22Rv1 (cell line): ENCODE measurements around the gene SLC39A11.

Experiments used
- CTCF ChIP-seq: fragments of 450-650 bp; IDR thresholded peaks from 2 replicates; pipeline ENCODE4 v1.5.1; 2017; ENCODE audit warnings: mild to moderate bottlenecking
- ZFX ChIP-seq: fragments of 450-650 bp; IDR thresholded peaks from 2 replicates; pipeline ENCODE4 v1.6.1; 2017; ENCODE audit warnings: antibody characterized with exemption, borderline replicate concordance

DNA sequence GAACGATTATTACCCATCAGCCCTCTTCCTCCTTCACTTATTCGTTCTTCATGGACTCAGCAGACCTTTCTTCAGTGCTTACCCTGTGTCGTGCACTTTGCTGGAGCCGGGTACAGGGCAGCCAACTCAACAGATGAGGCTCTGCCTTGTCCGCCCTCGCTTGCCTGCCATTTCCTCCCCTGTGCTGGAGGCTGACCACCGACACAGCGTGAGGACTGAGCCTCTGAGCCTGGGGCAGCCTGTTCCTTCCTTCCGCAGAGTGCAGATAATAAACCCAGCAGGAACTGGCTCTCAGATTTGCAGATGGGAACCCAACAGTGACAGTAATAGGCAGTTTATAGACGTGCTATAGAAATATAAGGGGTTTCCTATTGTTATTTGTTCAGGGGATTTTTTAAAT, 7.0 kb upstream of the SLC39A11 start:
- TF ChIP-seq CTCF (no peak), ZFX (no peak)
